Activated T-cell treated with anti-CD3 and anti-CD28 coated beads for 4 hours (primary cell): ENCODE data around the gene OR6M1.

Source experiments
- DNase-seq: peaks from one replicate; pipeline ENCODE4 v3.0.0-alpha.2; 2020

Gene OR6M1

GRCh38 chr11:123806249-123806648 is at the start of gene OR6M1:
Gene OR6M1, minus strand, starts transcription at chr11:123806349. Its CDS starts 0 bp downstream, at chr11:123806349.
- no peak for DNase-seq

GRCh38 chr11:123853038-123853437 is 46.9 kb upstream of the OR6M1 start:
- no peak for DNase-seq

DNA sequence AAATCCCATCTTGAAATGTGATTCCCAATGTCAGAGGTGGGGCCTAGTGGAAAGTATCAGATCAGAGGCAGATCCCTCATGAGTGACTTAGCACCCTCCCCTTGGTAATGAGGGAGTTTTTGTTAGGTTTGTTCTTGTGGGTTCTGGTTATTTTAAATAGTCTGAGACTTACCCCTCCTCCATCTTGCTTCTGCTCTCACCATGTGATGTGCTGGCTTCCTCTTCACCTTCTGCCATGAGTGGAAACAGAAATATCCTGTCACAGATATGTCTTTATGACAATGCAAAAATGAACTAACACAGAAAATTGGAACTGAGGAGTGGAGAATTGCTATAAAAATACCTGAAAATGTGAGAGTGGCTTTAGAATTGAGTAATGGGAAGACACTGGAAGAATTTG is 46.2 kb upstream of the OR6M1 start:
- no peak for DNase-seq

GRCh38 chr11:123851110-123851509 is 45.0 kb upstream of the OR6M1 start:
- no peak for DNase-seq

DNA sequence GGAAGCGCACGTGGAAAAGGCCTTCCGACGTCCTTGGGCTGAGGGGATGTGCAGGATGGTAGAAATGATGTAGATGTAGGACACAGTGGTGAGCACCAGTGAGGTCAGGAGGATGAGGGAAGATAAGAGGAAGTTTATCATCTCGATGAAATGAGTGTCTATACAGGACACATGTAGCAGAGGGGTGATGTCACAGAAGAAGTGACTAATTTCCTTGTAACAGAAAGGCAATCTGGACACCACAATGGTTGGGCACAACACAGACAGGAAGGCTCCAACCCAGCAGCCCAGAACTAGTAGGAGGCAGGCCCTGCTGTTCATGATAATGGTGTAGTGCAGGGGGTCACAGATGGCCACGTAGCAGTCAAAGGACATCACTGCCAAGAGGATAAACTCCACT is 35.0 kb upstream of the OR6M1 start:
- DNase-seq = no peak

DNA sequence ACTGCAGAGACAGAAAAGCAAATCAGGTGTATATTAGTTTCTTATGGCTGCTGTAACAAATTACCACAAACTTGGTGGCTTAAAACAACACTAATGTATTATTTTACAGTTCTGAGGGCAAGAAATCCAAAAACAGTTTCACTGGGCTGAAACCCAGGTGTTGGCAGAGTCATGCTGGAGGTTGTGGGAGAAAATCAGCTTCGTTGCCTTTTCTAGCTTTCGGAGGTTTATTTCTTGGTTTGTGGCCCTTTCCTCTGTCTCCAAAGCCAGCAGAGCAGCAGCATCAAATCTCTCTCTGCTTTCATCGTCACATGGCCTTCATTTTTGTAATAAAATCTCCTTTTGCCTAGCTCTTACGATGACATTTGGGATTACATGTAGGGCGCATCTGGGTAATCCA is 33.0 kb upstream of the OR6M1 start:
- no peak for DNase-seq

- no peak for DNase-seq
Measured at GRCh38 chr11:123838659-123839058, 32.5 kb upstream of the OR6M1 start.

DNA sequence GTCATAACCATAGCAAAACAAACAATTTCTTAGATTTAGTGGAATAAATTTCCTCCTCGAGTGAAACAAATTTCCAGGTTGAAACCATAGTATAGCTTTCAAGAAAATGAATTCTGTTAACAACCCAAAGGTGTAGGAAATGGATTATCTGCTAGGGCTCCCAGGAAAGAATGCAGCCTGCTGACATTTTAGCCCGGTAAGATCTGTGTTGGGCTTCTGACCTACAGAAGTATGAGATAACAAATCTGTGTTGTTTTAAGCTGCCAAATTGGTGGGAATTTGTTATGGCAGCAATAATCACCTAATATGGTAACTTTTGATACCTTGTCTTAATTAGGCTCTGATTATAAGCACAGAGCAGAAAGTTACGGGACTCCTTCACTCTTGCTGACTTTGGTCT is 32.0 kb upstream of the OR6M1 start:
- no peak for DNase-seq

DNA sequence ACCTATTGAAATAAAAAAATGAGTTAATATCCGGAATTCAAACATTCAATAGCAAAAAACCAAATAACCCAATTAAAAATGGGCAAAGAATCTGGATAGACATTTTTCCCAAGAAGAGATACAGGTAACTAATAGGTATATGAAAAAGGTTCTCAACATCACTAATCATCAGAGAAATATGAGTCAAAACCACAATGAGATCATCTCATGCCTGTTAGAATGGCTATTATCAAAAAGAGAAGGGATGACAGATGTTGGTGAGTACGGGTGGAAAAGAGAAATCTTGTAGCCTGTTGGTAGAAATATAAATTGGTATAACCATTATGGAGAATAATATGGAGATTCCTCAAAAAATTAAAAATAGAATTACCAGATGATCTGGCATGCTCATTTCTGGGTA is 26.9 kb upstream of the OR6M1 start:
- no peak for DNase-seq

GRCh38 chr11:123829745-123830144 is 23.6 kb upstream of the OR6M1 start:
- DNase-seq = no peak

DNA sequence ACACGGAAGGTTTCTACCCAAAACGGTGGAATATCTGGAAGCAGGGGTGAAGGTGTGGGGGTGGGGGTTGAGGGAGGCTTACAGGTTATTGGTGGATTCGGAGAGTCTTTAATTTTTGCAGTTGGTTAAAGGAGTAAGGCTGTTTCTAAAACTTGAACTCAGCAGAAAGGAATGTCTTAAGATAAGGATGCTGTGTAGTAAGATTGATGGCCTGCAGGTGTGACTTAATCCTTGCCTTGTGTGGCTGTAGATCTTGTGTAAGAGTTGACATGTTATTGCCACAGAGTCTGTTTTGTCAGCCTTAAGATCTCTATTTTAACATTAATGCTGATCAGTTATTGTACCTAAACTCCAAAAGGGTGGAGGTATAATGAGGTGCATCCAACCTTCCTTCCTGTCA is 16.4 kb upstream of the OR6M1 start:
- no peak for DNase-seq

DNA sequence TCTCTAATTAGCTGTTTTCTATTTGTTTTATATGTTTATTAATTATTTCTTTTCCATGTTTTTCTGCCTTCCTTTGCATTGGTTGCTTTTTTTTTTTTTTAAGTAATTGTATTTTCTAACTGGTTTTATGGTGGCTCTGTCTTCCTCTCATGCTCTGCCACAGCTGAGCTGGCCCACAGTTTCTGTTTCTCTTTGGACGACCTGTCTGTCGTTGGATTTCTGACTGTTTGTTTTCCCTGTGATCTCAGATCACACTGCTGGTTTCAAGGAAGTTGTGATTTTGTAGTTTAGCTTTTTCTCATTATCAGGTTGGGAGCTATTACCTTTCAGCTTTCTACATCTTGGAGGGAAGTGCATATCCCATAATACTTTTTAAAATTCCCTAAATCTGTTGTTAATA is 15.9 kb upstream of the OR6M1 start:
- no peak for DNase-seq

- no peak for DNase-seq
Measured at GRCh38 chr11:123815122-123815521, 9.0 kb upstream of the OR6M1 start.

- no peak for DNase-seq
Measured at GRCh38 chr11:123801765-123802164, 4.4 kb downstream of the OR6M1 start.

GRCh38 chr11:123800036-123800435 is 6.1 kb downstream of the OR6M1 start:
- no peak for DNase-seq

DNA sequence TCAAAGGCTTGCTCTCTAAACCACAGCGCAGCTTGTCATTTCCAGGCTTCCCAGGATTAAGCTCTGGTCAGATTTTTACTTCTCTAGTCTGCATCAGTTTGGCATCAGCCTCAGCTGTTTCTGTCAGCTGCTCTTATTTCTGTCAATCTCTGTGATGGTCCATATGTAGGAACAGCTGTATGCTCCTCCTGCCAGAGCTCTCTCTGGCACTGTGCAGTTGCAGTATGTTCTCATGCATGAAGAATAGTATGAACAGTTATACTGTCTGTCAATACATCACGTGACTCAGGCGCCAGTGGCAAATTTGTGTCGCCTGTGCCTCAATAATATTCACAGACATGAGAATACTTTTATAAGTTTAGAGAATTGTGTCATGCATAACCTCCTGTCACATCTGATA is 6.7 kb downstream of the OR6M1 start:
- no peak for DNase-seq

DNA sequence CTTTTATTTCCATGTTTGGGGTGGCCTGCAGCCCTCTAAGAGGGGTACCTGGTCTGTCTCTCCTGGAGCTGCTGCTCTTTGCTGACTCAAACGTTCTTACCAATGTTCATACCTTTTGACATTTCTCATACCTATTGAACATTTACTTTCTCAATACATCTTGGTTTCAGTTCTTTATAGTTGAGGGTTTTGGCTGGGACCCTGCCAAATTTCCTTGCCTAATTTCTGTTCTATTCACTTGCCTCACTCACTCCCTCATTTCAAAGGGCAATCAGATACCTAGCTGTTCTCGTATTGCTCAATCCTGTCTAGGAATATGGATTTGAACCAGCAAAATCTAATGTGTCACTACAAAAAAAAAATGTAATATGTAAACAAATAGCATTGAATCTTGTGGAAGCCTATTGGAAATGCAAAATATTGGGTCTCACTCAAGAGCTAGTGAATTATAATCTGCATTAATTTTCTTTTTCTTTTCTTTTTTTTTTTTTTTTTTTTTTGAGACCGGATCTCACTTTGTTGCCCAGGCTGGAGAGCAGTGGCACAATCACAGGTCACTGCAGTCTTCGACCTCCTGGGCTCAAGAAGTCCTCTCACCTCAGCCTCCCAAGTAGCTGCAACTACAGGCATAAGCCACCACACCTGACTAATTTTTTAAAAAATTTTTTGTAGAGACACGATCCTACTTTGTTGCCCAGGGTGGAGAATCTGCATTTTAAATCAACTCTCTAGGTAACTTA is 7.5 kb downstream of the OR6M1 start:
- DNase-seq = no peak

DNA sequence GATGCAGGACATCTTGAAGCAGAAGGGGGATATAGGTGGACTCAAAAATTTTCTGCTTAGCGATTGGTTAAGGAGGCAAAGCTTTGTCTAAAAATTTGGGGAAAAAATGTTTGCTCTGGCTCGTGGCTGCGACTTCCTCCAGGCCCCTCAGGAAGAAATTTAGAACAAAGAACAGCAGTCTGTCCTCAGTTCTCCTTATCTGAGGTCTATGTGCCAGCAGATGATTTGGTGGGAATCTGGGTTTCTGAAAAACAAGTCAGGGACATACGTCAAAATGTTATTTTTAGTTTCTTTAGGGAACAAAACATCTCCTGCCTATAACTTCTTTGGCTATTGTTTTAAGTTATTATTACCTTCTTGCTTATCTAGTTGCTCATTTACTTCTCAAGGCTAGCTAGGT is 8.1 kb downstream of the OR6M1 start:
- no peak for DNase-seq

DNA sequence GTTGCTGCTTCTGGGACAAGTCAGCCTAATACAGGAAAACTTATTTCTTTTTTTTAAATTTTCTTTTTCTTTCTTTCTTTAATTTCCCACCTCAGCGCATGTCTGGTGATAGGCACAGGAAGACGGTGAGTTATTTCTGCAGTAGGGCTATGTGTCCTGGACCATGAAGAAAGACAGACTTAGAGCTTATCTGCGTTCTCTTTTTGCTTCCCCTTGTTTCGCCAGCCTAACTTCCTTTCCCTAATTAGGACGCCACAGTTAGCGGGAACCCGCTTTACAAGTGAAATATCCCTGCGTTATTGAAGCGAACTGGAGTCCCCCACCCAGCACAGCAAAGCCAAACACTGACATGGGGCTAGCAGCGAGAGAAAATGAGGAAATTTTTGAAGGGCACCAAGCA is 8.6 kb downstream of the OR6M1 start:
- no peak for DNase-seq

DNA sequence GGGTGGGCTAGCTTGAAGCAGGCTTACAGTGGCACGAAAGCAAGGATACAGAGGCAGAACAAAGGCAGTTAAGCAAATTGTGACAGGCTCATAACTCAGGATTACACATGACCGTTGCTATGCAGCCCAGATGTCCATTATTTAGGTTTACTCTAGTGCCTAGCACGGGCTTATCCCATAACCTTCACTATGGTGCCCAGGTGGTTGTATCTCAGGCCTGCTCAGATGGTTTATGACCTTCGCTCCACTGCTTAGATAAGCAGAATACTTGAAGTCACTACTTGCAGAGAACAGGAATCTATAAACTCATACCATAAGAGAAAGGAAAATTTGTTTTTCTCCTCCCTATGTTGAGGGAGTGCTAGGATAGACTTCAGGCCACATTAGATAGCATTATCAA is 9.0 kb downstream of the OR6M1 start:
- no peak for DNase-seq

DNA sequence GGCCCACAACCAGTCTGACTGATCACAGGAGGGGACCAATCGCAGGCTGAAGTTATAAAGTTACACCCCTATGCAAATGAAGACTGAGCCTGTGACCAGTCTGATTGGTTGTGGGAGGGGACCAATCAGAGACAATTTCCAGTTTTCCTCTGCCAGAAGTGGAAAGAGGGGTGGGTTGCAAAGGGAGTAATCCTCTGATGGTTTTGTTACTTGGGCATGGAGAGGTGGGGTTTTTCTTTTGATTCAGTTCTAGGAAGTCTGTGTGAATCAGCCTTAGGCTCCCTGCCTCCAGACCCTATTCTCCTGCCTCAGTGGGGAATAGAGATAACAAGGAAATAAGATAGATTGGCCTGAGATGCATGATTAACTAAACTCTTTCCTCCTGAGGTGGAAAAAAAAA is 9.9 kb downstream of the OR6M1 start:
- no peak for DNase-seq

DNA sequence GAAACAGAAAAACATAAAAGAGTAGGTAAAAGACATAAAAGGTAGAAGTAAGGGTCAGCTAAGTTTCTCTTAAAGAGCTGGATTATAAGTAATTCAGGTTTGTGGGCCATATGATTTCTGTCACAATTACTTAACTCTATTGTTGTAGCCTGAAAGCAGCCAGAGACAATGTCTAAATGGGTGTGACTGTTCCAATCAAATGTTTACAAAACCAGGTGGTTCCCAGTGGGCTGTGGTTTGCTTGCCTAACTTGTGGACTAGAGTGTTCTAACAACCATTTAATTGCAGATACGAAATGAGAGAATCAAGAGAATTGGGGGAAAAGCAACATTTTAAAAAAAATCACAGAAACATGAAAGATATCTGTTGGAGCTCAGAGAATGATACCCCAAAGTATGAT is 22.6 kb downstream of the OR6M1 start:
- no peak for DNase-seq

- no peak for DNase-seq
Measured at GRCh38 chr11:123778511-123778910, 27.6 kb downstream of the OR6M1 start.

GRCh38 chr11:123775715-123776549 is 30.2 kb downstream of the OR6M1 start:
- no peak for DNase-seq

GRCh38 chr11:123775289-123775688 is 30.9 kb downstream of the OR6M1 start:
- DNase-seq = no peak
